HG03280 (cell line): ENCODE measurements around the gene JARID2.

Experiments
- ATAC-seq: cut with Tn5 transposase; IDR thresholded peaks from one replicate; pipeline ENCODE4 v1.9.1; 2021; ENCODE audit warnings: mild to moderate bottlenecking, moderate library complexity; ENCODE audit not compliant: unreplicated experiment

JARID2 gene

DNA sequence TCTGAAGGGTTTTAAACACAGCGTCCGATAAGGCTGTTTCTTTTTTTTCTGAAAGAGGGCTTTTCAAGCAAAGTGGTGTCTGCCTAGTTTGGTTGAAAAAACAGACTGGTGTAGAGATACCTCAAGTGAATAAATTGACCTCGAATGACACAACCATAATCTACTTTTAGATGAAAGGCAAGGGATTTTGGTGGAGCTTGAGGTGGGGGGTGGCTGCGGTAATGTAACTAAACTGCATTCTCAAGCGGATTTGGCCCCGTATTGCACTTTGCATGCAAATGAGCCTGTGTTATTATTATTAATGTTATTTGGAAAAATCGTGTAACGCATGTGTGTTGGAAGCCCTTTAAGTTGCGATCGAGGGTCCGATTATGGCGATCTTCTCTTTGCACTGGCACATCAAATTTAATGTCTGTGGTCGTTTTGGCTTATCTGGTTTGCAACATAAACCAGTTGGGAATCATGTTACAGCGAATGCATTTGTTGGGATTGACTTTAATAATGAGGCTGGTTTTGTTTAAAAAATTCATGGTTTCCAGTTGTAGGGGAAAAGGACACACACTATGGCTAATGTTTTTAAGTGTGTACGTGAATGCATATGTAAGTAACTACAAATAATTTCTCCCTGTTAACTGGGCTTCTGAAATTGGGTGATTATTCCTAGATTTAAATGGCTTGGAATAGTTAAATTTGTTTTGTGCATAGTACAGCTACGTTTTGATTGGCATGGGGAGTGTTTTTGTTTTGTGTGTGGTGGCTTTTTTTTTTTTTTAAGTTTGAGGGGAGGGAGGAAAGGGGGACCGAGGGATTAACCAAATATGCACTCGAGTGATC is 1.0 kb downstream of the JARID2 start:
- ATAC-seq, result no peak

DNA sequence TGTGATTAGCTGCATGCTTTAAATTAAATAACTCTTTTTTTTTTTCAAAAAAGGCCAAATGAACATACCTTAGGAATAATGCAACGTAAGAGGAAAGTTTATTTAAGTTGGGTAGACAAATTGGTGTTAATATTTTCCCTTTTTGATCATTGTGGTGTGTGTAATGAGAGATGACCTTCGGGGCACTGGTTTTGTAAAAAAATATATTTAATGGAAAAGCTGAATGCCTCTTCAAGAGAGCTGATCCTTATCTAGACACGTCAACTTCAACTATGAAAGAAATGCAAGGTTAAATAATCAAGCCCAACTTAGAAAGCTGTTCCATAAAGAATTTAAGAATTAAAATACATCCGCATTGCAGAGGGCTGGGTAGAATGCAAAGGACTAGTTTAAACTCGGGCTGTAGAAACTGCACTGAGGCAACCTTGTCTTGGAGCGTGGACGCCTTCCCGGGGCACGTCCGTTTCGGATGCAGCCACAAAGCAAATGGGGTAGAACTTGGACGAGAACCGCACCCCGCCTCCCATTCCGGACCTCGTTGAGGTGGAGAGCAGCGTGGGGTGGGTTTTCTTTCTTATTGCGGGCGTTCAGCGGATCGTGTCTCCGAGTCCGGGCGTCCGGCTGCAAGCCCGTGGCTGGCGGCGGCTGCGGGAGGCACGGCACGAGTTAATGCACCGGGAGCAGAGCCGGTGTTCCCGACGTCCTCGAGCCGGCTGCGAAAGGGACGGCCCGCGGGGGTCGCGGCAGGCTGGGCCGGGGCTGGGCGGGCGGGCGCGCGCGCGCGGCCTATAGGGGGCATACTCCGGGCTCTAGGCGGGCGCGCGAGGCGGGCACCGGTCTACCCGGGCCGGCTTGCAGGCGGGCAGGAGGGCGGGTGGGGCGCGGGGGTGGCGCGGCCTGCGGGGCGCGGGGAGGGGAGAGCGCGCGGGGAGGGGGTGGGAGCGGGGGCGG is 1.9 kb downstream of the JARID2 start:
- peak; percentile 13 for ATAC-seq

DNA sequence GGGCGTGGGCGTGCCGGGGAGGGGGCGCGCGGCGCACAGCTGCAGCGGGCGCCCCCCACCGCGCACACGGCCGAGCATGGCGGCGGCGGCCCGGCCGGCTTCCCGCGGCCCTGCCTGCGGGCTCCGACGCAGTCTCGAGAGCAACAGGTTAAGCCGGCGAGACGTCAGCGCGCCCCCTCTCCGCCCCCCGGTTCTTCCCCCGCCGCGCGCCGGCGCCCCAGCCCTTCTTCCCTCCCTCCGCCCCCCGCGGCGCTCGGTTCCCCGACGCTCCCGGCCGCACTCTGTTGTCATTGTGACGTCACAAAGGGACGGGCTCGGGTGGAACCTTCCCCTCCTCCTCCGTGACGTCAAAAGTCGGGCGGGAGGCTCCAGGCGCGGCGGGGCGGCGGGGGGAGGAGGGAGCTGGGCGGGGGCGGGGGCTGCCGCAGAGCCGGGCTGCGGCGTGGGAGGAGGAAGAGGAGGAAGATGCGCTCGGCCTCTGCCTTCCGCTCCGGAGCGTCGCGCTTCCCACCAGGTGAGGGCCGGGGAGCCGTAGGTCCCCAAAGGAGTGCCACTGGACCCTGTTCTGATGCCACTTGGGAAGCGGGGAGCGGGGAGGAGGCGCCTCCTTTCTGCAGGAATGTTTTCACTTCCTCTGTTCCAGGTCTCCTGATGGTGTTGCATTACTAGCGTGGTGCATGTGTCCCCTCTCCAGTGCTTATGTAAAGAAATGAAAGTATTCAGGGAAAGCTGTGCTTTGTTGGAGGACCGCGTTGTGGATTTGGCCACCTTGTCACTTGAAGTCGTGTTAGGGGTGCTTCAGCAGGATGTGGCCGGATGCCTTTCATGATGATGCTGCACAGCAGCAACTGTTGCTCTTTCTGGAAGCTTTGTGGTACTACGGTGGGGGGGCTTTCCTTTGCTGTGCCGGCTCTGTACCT is 2.8 kb downstream of the JARID2 start:
- peak; percentile 40 for ATAC-seq

GRCh38 chr6:15249371-15250019 is 3.6 kb downstream of the JARID2 start:
- ATAC-seq, result no peak

- ATAC-seq, result no peak
Observed at GRCh38 chr6:15250187-15251168, 4.6 kb downstream of the JARID2 start.

- no peak for ATAC-seq
Observed at GRCh38 chr6:15252195-15252594, 6.3 kb downstream of the JARID2 start.

DNA sequence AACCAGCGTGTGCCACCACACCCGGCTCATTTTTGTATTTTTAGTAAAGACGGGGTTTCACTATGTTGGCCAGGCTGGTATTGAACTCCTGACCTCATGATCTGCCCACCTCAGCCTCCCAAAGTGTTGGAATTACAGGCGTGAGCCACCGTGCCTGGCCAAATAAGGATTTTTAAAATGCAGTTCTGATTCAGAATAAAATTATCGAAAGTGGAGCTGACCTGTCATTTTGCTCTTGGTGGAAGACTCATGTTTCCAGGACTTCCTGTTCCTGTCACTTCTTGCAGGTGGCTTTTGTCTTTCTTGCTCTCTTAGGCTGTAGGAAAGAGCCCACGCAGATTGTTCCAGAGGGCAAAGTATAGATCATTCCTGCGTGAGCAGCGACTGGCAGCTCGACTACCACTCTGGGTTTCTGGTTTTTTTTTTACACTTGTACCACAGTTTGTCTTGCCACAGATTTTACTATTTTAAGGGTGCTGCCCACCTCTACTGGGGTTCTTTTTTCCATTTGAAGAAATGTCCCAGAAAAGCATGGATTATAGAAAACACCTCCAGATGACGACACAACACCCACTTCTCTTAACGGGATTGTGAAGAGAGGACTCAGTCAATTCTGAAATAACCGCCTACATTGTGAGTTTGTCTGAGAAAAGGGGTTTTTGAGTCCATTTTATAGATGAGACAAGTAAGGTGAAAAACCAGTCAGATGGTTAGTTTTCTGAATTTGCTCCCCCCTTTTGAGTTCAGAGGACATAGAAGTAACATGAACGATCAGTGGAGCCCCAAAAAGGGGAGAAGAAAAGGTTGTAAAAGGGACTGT is 7.5 kb downstream of the JARID2 start:
- no peak for ATAC-seq

GRCh38 chr6:15254070-15254975 is 8.5 kb downstream of the JARID2 start:
- peak; percentile 36 for ATAC-seq

GRCh38 chr6:15255481-15255880 is 9.6 kb downstream of the JARID2 start:
- peak; percentile 65 for ATAC-seq

- peak; percentile 4 for ATAC-seq
Observed at GRCh38 chr6:15255909-15256395, 10.1 kb downstream of the JARID2 start.

- ATAC-seq, result no peak
Observed at GRCh38 chr6:15256538-15257271, 10.8 kb downstream of the JARID2 start.

DNA sequence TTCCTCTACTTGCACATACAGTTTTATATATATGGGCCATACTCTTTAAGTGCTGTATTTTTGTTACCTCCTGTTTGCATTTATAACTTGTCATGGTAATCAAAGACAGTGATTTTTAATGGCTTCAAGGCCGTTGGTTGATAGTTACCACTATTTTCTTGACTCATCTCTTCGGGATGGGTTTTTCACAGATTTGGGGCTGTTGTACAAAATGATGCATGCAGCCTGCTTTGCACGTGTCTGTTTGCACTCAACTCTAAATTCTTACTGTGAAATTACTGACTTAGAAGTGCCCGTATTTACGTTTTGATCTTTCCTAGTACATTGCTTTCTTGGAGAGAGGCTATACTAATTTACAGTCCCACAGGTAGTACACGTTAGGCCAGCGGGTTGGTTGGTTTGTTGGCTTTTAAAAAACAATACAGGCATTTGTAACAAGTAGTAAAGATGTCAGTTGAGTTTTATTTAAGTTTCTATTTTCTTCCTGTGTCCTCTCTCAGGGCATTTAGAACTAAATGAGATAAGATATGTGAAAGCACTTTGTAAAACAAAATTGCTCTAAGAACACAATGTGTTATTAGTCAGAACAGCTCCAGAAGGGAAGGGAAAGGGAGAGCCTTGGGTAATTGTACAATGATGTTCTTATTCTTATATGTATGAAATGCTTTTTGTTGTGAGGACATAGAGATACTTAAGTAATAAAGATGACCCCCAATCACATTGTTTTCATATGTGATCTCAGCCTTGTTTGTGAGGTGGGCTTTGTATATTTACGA is 11.7 kb downstream of the JARID2 start:
- ATAC-seq, result no peak

DNA sequence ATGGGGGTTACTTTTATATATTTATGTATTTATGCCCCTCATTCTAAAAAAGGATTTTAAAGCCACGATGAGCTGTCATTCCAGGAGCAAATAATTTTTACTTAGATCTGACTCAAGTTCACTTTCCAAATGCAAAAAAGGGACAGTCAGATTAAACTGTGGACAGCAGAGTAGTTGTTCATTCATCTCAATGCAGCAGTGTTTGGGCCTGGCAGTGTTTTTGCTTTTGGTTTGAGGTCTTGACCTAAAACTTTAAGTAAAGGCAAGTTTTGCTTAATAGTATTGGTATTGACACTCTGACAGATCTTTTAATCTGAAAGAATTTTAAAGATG is 13.9 kb downstream of the JARID2 start:
- no peak for ATAC-seq

GRCh38 chr6:15260099-15260821 is 14.4 kb downstream of the JARID2 start:
- ATAC-seq, result no peak

DNA sequence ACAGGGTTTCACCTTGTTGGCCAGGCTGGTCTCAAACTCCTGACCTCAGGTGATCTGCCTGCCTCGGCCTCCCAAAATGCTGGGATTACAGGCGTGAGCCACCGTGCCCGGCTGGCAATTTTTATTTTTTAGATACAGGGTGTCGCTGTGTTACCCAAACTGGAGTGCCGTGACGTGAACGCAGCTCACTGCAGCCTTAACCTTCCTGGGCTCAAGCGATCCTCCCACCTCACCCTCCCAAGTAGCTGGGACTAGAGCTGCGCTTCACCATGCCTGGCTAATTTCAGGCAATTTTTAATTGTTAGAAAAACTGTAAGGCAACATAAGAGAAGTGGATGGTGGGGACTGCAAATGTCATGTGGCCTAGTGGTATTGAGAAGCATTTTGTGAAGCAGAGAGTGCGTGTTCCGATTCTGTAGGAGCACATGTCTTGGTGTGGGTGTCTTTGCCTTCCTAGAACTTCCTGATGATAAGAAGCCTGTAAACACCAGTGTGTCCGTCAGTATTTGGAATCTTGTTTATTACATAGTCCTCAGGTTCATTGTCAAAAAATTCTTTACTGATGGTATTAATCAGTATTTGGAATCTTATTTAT is 18.0 kb downstream of the JARID2 start:
- ATAC-seq, result no peak
